NCI-H2196 (cell line): Measurements from ENCODE around the gene TOMM20L.
A peak's percentile ranks its signal among the peaks of the same experiment; 100 is the strongest.
"Not testable (repeated sequence)": the region's sequence is repeated elsewhere in the genome, so short reads cannot be mapped to it uniquely, and the experiment has no call there.

Experiments used
- DNase-seq: peaks from one replicate; lab custom pipeline; 2025; ENCODE audit not compliant: unreplicated experiment; lab: John Stamatoyannopoulos, UW

TOMM20L gene

GRCh38 chr14:58395812-58396788 is at the start of gene TOMM20L:
TOMM20L (plus strand) TSS chr14:58395930; CDS start chr14:58395958, 28 bp downstream.
- peak; percentile 87 for DNase-seq

- no peak for DNase-seq
Measured at GRCh38 chr14:58353516-58354299, 42.0 kb upstream of the TOMM20L start.

- DNase-seq = no peak
Measured at GRCh38 chr14:58354808-58355207, 40.9 kb upstream of the TOMM20L start.

- DNase-seq = no peak
Measured at GRCh38 chr14:58356268-58356667, 39.5 kb upstream of the TOMM20L start.

- not testable (repeated sequence) for DNase-seq
Measured at GRCh38 chr14:58362272-58362671, 33.5 kb upstream of the TOMM20L start.

- peak; percentile 47 for DNase-seq
Measured at GRCh38 chr14:58362798-58363412, 32.8 kb upstream of the TOMM20L start.

GRCh38 chr14:58364316-58364715 is 31.4 kb upstream of the TOMM20L start:
- no peak for DNase-seq

- no peak for DNase-seq
Measured at GRCh38 chr14:58367296-58367695, 28.4 kb upstream of the TOMM20L start.

- no peak for DNase-seq
Measured at GRCh38 chr14:58368956-58369355, 26.8 kb upstream of the TOMM20L start.

- no peak for DNase-seq
Measured at GRCh38 chr14:58376791-58377190, 18.9 kb upstream of the TOMM20L start.

GRCh38 chr14:58390830-58391229 is 4.9 kb upstream of the TOMM20L start:
- no peak for DNase-seq

GRCh38 chr14:58395562-58395811 is 243 bp upstream of the TOMM20L start:
- DNase-seq = no peak

GRCh38 chr14:58397156-58397555 is 1.4 kb downstream of the TOMM20L start:
- no peak for DNase-seq

GRCh38 chr14:58398495-58398894 is 2.8 kb downstream of the TOMM20L start:
- no peak for DNase-seq

- no peak for DNase-seq
Measured at GRCh38 chr14:58398895-58399294, 3.2 kb downstream of the TOMM20L start.

GRCh38 chr14:58401587-58401986 is 5.9 kb downstream of the TOMM20L start:
- no peak for DNase-seq

GRCh38 chr14:58408681-58409215 is 13.0 kb downstream of the TOMM20L start:
- no peak for DNase-seq

- DNase-seq = no peak
Measured at GRCh38 chr14:58414845-58415244, 19.1 kb downstream of the TOMM20L start.

GRCh38 chr14:58415636-58416547 is 20.2 kb downstream of the TOMM20L start:
- no peak for DNase-seq

GRCh38 chr14:58416934-58417333 is 21.2 kb downstream of the TOMM20L start:
- DNase-seq = not testable (repeated sequence)
